Measurements from ENCODE around the gene PSAT1.

DNA sequence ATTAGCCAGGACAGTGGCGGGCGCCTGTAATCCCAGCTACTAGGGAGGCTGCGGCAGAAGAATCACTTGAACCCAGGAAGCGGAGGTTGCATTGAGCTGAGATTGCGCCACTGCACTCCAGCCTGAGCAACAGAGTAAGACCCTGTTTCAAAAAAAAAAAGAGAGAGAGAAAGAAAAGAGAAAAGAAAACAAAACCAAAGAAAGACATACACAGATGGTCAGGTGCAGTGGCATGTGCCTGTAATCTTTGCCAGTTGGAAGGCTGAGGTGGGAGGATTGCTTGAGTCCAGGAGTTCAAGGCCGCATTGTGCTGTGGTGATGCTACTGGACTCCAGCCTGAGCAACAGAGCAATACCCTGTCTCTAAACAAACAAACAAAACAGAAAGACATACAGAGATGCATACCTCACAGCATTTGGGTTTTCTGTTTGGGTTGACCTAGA lies 10.0 kb upstream of the PSAT1 start:
- TF ChIP-seq, protein P1, sequence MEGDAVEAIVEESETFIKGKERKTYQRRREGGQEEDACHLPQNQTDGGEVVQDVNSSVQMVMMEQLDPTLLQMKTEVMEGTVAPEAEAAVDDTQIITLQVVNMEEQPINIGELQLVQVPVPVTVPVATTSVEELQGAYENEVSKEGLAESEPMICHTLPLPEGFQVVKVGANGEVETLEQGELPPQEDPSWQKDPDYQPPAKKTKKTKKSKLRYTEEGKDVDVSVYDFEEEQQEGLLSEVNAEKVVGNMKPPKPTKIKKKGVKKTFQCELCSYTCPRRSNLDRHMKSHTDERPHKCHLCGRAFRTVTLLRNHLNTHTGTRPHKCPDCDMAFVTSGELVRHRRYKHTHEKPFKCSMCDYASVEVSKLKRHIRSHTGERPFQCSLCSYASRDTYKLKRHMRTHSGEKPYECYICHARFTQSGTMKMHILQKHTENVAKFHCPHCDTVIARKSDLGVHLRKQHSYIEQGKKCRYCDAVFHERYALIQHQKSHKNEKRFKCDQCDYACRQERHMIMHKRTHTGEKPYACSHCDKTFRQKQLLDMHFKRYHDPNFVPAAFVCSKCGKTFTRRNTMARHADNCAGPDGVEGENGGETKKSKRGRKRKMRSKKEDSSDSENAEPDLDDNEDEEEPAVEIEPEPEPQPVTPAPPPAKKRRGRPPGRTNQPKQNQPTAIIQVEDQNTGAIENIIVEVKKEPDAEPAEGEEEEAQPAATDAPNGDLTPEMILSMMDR (IDR thresholded peaks at IDR 0.05) = no peak
- no peak for TF ChIP-seq POLR2AphosphoS5 (IDR thresholded peaks at IDR 0.05)

Measured in gastroesophageal sphincter (tissue), 3 donors.